C4-2B (cell line): ENCODE measurements around the gene ICA1.
A peak's percentile ranks its signal among the peaks of the same experiment; 100 is the strongest.

ENCODE experiments used
- H3K27ac ChIP-seq: fragments of 450-650 bp; 2 replicates; pipeline ENCODE4 v1.5.1; 2017
- ZFX ChIP-seq: fragments of 450-650 bp; IDR thresholded peaks from 2 replicates; pipeline ENCODE4 v1.6.1; 2017
- TF ChIP-seq, protein P1 (sequence below): fragments of 450-650 bp; conservative IDR thresholded peaks from 2 replicates; pipeline ENCODE4 v1.5.1; 2017; ENCODE audit warnings: mild to moderate bottlenecking

ICA1 gene

DNA sequence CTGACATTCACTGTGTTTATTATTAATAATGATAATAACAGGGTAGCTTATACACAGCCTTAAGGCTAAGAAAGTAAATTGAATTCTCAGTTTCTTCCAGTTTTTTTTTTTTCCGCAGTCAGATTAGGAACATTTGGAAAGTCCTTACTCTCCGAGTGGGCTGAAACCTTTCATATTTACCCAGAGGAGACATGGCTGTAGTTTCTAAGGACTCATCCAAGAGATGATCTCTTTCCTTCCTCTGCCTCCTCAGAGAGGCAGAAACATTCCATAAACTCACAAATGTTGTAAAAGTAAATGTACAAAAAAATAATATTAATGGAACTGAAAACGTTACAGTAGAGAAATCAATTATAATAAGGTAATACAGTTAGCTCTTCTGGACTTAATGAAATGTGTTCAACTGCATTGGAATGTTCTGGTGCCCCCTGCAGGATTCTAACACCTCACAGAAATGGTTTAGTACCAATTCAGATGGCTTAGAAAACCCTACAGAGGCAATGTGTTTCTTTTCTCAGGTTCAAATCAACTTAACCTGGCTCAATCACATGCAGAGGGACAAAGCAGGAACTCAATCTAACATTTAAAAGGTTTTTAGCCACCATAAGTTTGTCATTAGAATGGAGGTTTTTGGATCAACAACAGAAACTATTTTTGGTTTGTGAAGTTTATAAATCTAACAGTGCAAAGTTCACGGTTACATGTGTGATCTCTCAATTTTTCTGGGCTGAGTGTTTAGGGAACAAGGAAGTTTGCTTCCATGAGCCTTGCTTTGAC is 71.7 kb downstream of the ICA1 start:
- no peak for TF ChIP-seq ZFX
- TF ChIP-seq, protein P1, sequence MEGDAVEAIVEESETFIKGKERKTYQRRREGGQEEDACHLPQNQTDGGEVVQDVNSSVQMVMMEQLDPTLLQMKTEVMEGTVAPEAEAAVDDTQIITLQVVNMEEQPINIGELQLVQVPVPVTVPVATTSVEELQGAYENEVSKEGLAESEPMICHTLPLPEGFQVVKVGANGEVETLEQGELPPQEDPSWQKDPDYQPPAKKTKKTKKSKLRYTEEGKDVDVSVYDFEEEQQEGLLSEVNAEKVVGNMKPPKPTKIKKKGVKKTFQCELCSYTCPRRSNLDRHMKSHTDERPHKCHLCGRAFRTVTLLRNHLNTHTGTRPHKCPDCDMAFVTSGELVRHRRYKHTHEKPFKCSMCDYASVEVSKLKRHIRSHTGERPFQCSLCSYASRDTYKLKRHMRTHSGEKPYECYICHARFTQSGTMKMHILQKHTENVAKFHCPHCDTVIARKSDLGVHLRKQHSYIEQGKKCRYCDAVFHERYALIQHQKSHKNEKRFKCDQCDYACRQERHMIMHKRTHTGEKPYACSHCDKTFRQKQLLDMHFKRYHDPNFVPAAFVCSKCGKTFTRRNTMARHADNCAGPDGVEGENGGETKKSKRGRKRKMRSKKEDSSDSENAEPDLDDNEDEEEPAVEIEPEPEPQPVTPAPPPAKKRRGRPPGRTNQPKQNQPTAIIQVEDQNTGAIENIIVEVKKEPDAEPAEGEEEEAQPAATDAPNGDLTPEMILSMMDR: peak; percentile 82
- H3K27ac ChIP-seq: no peak overlapping the region

DNA sequence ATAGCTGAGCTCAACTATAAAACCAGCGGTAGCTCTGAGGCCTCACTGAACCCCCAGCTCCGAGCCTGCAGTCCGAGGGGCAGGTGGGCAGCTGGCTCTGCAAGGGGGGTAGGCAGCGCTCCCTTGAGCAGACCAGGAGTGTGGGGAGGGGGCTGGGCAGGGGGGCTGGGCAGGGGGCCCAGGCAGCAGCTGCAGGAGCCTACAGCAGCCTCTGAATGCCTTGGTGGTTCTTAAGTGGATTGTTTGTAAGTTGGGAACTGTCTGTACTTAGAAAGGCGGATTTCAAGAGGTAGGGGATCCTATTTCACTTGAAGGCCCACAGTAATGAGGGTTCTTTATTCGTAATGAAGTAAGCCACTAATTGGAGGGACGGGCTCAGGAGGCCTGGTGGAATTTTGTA is 72.3 kb downstream of the ICA1 start:
- H3K27ac ChIP-seq: no peak overlapping the region
- TF ChIP-seq ZFX: no peak
- TF ChIP-seq, protein P1: no peak

DNA sequence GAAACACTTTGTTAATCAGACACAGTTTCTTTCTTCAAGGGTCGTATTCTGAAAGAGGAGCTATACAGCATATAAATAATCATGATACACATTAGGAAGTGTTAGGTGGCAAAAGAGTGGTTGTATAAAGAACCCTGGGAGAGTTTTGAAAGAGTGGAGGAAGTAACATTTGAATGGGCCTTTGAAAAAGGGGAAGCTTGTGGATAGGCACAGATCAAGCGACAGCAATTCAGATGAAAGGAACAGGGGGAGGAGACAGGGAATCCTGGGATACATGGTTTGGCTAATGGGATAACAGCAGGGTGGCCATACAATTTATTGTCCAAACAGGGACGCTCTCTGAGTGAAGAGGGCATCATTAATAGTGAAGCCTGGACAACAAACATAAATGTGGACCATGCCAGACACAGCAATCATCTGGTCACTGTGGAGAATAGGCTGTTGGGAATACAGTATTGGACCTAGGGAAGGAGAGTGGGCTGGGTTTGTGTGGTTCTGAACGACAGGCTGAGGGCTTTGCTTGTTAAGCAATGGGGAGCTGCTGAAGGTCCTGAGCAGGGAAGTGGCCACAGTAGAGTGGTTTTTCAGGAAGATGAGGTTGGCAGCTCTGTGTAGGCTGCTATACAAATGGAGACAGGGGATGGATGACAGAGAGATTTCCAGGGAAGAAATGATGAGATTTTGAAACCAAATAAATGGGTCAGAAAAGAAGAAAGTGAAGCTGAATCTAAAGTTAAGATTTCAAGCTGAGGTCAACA is 75.9 kb downstream of the ICA1 start:
- TF ChIP-seq ZFX: no peak
- TF ChIP-seq, protein P1: no peak

DNA sequence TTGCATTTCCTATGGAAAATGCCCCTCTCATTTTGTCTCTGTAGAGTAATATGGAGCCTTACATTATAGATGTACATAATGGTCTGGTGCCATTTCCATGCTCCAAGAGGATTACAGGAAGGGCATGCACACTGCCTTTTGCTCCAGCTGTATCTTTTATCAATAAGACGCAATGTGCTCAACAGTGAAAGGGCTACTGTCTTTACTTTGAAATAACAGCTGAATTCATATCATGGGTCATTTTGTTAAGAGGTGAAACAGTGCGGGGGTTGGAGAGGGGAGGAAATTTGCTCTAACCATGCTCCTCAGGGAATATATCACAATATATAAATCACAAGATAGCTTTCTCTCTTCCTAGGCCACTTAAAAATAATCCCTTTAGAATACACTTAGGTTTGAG is 77.7 kb downstream of the ICA1 start:
- TF ChIP-seq, protein P1: no peak
- no peak for TF ChIP-seq ZFX
- H3K27ac ChIP-seq: no peak overlapping the region

More for the DNA sequence above, 75.9 kb downstream of the ICA1 start:
- no peak overlapping the region for H3K27ac ChIP-seq

DNA sequence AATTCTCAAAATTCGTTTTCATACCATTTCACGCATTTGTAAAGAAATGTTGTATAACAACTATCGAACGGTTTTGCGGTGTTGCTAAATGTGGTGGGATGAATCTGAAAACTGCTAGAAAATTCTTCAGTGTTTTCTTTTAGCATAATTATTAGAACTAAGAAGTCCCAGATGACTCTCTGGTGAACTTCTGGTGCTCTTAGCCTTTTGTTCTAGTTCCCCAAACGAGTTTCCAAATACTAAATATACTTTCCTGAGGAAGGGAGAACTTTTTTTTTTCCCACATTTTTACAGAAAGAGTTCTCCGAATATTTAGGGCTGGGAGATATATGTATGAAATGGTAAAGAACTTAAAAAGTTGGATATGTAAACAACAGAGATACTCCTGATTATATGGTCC is 82.5 kb downstream of the ICA1 start:
- no peak overlapping the region for H3K27ac ChIP-seq
- TF ChIP-seq ZFX: no peak
- TF ChIP-seq, protein P1: no peak

DNA sequence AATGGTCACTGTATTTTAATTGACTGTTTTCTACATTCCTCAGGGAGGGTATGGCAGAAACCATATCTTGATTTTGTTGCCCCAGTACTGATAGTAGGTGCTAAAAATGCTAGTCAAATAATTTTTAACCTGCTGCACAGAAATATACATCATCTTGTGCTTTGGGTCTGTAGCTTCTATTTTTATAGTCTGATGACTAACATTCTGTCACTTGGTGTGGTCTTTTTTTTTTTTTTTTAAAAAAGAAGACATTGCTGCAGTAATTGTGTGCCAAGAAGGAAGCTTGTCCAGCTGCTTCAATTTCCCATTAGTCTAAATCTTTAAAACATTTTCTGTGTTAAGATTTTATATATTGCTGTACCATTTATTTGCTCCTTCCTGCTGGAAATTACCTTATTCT is 83.6 kb downstream of the ICA1 start:
- H3K27ac ChIP-seq: no peak overlapping the region
- TF ChIP-seq, protein P1: no peak
- TF ChIP-seq ZFX: no peak
